ENCODE results near the gene NEURL2.

NEURL2 gene

GRCh38 chr20:45886590-45887345 lies 4.2 kb downstream of the NEURL2 start:
- Histone ChIP-seq H2AFZ (no peak overlapping the region), H3K27me3 (ENCODE audit: control insufficient read depth, insufficient read depth, low read length) (no peaks in the 10 kb centered on the region), H3K79me2 (no peaks in the 10 kb centered on the region), H3K9ac (no peak overlapping the region), H3K27ac (no peak overlapping the region), H3K4me3 (ENCODE audit: low read depth, low read length) (no peak overlapping the region), H3K4me1 (peaks cover 2% of the 10 kb centered on the region), H3K9me3 (ENCODE audit: control insufficient read depth, low read length) (no peaks in the 10 kb centered on the region), H3K36me3 (ENCODE audit: control insufficient read depth, insufficient read depth, low read length) (no peaks in the 10 kb centered on the region), H3K4me2 (ENCODE audit: low read length) (no peak overlapping the region)
- no peak for TF ChIP-seq CTCF (IDR thresholded peaks at IDR 0.05)

GRCh38 chr20:45883100-45883469 lies 7.9 kb downstream of the NEURL2 start:
- Histone ChIP-seq H3K27ac (no peak overlapping the region), H3K9ac (no peak overlapping the region), H2AFZ (no peak overlapping the region), H3K4me3 (ENCODE audit: low read depth, low read length) (no peak overlapping the region), H3K79me2 (peaks cover 4% of the 10 kb centered on the region), H3K36me3 (ENCODE audit: control insufficient read depth, insufficient read depth, low read length) (no peaks in the 10 kb centered on the region), H3K9me3 (ENCODE audit: control insufficient read depth, low read length) (no peaks in the 10 kb centered on the region), H3K4me1 (no peaks in the 10 kb centered on the region), H3K4me2 (ENCODE audit: low read length) (no peak overlapping the region), H3K27me3 (ENCODE audit: control insufficient read depth, insufficient read depth, low read length) (no peaks in the 10 kb centered on the region)
- TF ChIP-seq CTCF (IDR thresholded peaks at IDR 0.05) = no peak

- Histone ChIP-seq H3K27ac (no peak overlapping the region), H3K4me3 (ENCODE audit: low read depth, low read length) (no peak overlapping the region), H3K27me3 (ENCODE audit: control insufficient read depth, insufficient read depth, low read length) (no peaks in the 10 kb centered on the region), H3K4me2 (ENCODE audit: low read length) (no peak overlapping the region), H3K9ac (no peak overlapping the region), H2AFZ (no peak overlapping the region), H3K9me3 (ENCODE audit: control insufficient read depth, low read length) (no peaks in the 10 kb centered on the region), H3K79me2 (peaks cover 4% of the 10 kb centered on the region), H3K36me3 (ENCODE audit: control insufficient read depth, insufficient read depth, low read length) (no peaks in the 10 kb centered on the region), H3K4me1 (no peaks in the 10 kb centered on the region)
- TF ChIP-seq CTCF (IDR thresholded peaks at IDR 0.05) = no peak
Measured at GRCh38 chr20:45882469-45883099, 8.4 kb downstream of the NEURL2 start.

GRCh38 chr20:45880988-45881788 lies 9.8 kb downstream of the NEURL2 start, which contains the start of gene ZSWIM1:
Gene ZSWIM1, plus strand, starts transcription at chr20:45881227. Its CDS starts 1,366 bp downstream, at chr20:45882593.
- H3K27ac ChIP-seq = peak within 1 kb of the TSS; percentile 70
- no peaks in the 10 kb centered on the region for H3K4me1 ChIP-seq
- peak within 1 kb of the TSS; percentile 88 for H2AFZ ChIP-seq
- H3K79me2 ChIP-seq = peaks cover 4% of the 10 kb centered on the region
- no peaks in the 10 kb centered on the region for H3K27me3 ChIP-seq (ENCODE audit: control insufficient read depth, insufficient read depth, low read length)
- TF ChIP-seq CTCF (IDR thresholded peaks at IDR 0.05) = no peak
- H3K36me3 ChIP-seq (ENCODE audit: control insufficient read depth, insufficient read depth, low read length) = no peaks in the 10 kb centered on the region
- peak within 1 kb of the TSS; percentile 21 for H3K9ac ChIP-seq
- peak within 1 kb of the TSS; percentile 95 for H3K4me2 ChIP-seq (ENCODE audit: low read length)
- no peaks in the 10 kb centered on the region for H3K9me3 ChIP-seq (ENCODE audit: control insufficient read depth, low read length)
- peak within 1 kb of the TSS; percentile 89 for H3K4me3 ChIP-seq (ENCODE audit: low read depth, low read length)
